DND-41 (cell line): Measurements from ENCODE around the gene CLTCL1.

Experiments used
- EZH2 ChIP-seq: IDR thresholded peaks from 3 replicates; pipeline ENCODE4 v1.6.1; 2012; ENCODE audit warnings: borderline replicate concordance, low read depth, mild to moderate bottlenecking, moderate library complexity, low read length, inconsistent platforms; ENCODE audit not compliant: severe bottlenecking
- TF ChIP-seq, protein P1 (sequence below): IDR thresholded peaks from 2 replicates; pipeline ENCODE4 v1.5.1; 2012; ENCODE audit warnings: borderline replicate concordance, low read length, moderate library complexity, mild to moderate bottlenecking; ENCODE audit not compliant: poor library complexity, severe bottlenecking; ENCODE audit errors: extremely low read depth

DNA sequence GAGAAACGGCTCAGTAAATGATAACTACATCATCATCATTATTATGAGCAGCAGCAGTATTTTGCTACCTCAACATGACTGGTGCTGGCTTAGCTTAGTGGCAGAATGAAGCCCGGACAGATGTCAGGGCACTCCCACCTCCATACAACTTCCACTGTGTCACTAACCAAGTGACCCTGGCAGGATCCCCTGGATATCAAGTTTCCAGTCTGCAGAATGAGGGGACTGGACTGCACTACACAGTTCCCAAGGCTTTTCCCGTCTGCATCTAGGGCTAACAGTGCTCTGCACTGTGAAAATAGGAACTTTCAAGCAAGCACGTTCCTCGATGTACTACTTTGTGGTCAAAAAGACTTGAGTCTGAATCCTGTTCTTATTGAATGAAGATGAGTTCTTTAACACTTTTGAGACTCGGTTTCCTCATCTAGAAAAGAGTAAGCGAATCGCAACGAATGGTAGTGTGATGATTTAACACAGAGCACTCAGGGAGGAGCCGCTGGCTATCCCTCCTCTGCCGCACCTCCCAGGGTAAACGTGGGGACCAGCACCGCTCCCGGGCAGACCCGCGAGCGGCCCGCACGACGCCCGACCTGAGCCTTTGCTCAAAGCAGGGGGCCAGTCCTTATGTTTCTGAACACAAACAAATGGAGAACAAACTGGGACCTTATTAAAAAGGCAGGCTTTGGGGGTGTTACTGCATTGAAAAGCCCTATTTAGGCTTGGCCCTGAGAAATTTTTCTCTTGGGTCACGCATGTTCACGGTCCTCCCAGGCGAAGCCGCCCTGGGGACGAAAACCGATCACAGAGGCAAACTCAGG, 910 bp downstream of the CLTCL1 start:
- TF ChIP-seq, protein P1, sequence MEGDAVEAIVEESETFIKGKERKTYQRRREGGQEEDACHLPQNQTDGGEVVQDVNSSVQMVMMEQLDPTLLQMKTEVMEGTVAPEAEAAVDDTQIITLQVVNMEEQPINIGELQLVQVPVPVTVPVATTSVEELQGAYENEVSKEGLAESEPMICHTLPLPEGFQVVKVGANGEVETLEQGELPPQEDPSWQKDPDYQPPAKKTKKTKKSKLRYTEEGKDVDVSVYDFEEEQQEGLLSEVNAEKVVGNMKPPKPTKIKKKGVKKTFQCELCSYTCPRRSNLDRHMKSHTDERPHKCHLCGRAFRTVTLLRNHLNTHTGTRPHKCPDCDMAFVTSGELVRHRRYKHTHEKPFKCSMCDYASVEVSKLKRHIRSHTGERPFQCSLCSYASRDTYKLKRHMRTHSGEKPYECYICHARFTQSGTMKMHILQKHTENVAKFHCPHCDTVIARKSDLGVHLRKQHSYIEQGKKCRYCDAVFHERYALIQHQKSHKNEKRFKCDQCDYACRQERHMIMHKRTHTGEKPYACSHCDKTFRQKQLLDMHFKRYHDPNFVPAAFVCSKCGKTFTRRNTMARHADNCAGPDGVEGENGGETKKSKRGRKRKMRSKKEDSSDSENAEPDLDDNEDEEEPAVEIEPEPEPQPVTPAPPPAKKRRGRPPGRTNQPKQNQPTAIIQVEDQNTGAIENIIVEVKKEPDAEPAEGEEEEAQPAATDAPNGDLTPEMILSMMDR, result no peak
- no peak for TF ChIP-seq EZH2
